NCI-H345 treated with DMSO at 0.1 percent for 48 hours (cell line): Measurements from ENCODE around the gene YIPF2.
"Not testable (repeated sequence)": the region's sequence is repeated elsewhere in the genome, so short reads cannot be mapped to it uniquely, and the experiment has no call there.

ENCODE experiments used
- DNase-seq: peaks from one replicate; lab custom pipeline; 2025; ENCODE audit not compliant: unreplicated experiment; lab: John Stamatoyannopoulos, UW

YIPF2 gene

GRCh38 chr19:10877608-10878007 lies 50.8 kb downstream of the YIPF2 start:
- DNase-seq, result not testable (repeated sequence)

- DNase-seq, result no peak
These were observed 51.8 kb downstream of the YIPF2 start for GRCh38 chr19:10876459-10877240.

GRCh38 chr19:10874024-10874423 lies 54.4 kb downstream of the YIPF2 start:
- DNase-seq, result no peak

- DNase-seq, result no peak
These were observed 55.8 kb downstream of the YIPF2 start for GRCh38 chr19:10872546-10873107.
